Measurements from ENCODE around the gene FTO. TPM values are rescaled to one million over a fixed set of nuclear protein-coding genes. Genes with fewer than 3 reads are reported as not detected.

The FTO gene
- polyA plus RNA-seq, 3 donors = 16.8 to 51.0 (median 37.7) TPM

DNA sequence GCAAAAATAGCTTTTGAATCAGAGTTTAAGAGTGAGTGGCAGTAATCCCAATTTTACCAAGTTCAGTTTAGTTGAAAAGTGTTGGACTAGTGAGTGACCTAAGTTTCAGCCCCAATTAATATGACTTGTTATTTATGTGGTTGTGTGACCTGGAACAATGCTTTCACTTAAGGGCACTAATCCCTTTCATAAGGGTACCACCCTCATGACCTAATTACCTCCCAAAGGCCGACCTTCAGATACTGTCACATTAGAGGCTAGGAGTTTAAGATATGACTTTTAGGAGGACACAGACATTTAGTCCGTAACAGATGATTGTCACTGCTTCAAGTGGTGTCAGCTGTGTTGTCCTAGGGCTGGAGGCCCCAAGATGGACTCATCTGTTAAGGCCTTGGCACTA is 392.7 kb downstream of the FTO start:
- Histone ChIP-seq H3K27ac (ENCODE audit: low read depth in 1 of 2, low read length in 2 of 2) (no peak overlapping the region), H3K4me1 (ENCODE audit: control insufficient read depth in 1 of 2, insufficient read depth in 2 of 2, low read length in 2 of 2) (no peaks in the 10 kb centered on the region), H3K9me3 (replicated peaks in 1 of 2; ENCODE audit: control insufficient read depth in 1 of 2, insufficient read depth in 1 of 2, low read length in 2 of 2) (no peaks in the 10 kb centered on the region), H3K79me2 (ENCODE audit: insufficient read depth, low read length) (no peaks in the 10 kb centered on the region), H2AFZ (ENCODE audit: insufficient read depth, low read depth, low read length, poor library complexity, severe bottlenecking) (no peak overlapping the region), H3K9ac (ENCODE audit: insufficient read depth, low read length, poor library complexity, severe bottlenecking) (no peak overlapping the region), H3K4me3 (replicated peaks in 1 of 3; ENCODE audit: low read depth in 2 of 3, low read length in 3 of 3) (no peak overlapping the region), H3K27me3 (ENCODE audit: control insufficient read depth in 2 of 2, insufficient read depth in 2 of 2, low read length in 2 of 2) (no peaks in the 10 kb centered on the region), H3K4me2 (replicated peaks; ENCODE audit: extremely low read depth, low read length, poor library complexity, severe bottlenecking) (no peak overlapping the region), H3K36me3 (replicated peaks in 1 of 2; ENCODE audit: control insufficient read depth in 1 of 2, insufficient read depth in 2 of 2, low read length in 2 of 2) (no peaks in the 10 kb centered on the region), H4K20me1 (ENCODE audit: insufficient read depth, low read length) (no peaks in the 10 kb centered on the region)
- Mint-ChIP-seq H3K27me3 (ENCODE audit: low read depth in 3 of 3) (peaks cover 0 to 3% (median 0%) of the 10 kb centered on the region in 3 donors), H3K4me3 (no peak overlapping the region), H3K27ac (no peak overlapping the region), H3K9me3 (peaks cover 0 to 18% (median 3%) of the 10 kb centered on the region in 7 donors), H3K36me3 (peaks cover 0 to 6% of the 10 kb centered on the region in 2 donors), H3K4me1 (no peaks in the 10 kb centered on the region)
- no peak for DNase-seq
- intact Hi-C loops (cut with micrococcal nuclease) = no loop called here
- TF ChIP-seq, protein P1, sequence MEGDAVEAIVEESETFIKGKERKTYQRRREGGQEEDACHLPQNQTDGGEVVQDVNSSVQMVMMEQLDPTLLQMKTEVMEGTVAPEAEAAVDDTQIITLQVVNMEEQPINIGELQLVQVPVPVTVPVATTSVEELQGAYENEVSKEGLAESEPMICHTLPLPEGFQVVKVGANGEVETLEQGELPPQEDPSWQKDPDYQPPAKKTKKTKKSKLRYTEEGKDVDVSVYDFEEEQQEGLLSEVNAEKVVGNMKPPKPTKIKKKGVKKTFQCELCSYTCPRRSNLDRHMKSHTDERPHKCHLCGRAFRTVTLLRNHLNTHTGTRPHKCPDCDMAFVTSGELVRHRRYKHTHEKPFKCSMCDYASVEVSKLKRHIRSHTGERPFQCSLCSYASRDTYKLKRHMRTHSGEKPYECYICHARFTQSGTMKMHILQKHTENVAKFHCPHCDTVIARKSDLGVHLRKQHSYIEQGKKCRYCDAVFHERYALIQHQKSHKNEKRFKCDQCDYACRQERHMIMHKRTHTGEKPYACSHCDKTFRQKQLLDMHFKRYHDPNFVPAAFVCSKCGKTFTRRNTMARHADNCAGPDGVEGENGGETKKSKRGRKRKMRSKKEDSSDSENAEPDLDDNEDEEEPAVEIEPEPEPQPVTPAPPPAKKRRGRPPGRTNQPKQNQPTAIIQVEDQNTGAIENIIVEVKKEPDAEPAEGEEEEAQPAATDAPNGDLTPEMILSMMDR (IDR thresholded peaks at IDR 0.05) = no peak
- 83% methylated on average over 1 of the region's 2 CpGs for WGBS (ENCODE audit: insufficient coverage)

DNA sequence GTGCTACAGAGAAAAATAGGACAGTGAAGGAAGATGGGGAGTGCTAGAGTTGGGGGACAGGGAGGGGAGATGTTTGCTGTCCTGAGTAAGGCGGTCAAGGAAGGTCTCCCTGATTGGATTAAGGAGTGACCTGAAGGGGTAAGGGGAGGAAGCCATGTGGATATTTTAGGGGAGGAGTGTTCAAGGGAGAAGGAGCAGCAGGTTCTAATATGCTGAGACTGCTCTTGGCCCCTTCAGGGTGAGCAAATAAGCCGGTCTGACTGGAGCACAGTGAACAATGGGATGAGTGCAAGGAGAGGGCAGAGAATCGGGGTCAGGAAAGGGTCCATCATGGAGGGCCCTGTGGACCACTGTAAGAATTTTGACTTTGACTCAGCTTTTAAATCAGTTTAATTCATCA is 393.8 kb downstream of the FTO start:
- Histone ChIP-seq H3K9me3 (replicated peaks in 1 of 2; ENCODE audit: control insufficient read depth in 1 of 2, insufficient read depth in 1 of 2, low read length in 2 of 2) (no peaks in the 10 kb centered on the region), H3K9ac (ENCODE audit: insufficient read depth, low read length, poor library complexity, severe bottlenecking) (no peak overlapping the region), H3K27ac (ENCODE audit: low read depth in 1 of 2, low read length in 2 of 2) (no peak overlapping the region), H4K20me1 (ENCODE audit: insufficient read depth, low read length) (no peaks in the 10 kb centered on the region), H3K4me3 (replicated peaks in 1 of 3; ENCODE audit: low read depth in 2 of 3, low read length in 3 of 3) (no peak overlapping the region), H3K36me3 (replicated peaks in 1 of 2; ENCODE audit: control insufficient read depth in 1 of 2, insufficient read depth in 2 of 2, low read length in 2 of 2) (no peaks in the 10 kb centered on the region), H3K27me3 (ENCODE audit: control insufficient read depth in 2 of 2, insufficient read depth in 2 of 2, low read length in 2 of 2) (no peaks in the 10 kb centered on the region), H3K79me2 (ENCODE audit: insufficient read depth, low read length) (no peaks in the 10 kb centered on the region), H2AFZ (ENCODE audit: insufficient read depth, low read depth, low read length, poor library complexity, severe bottlenecking) (no peak overlapping the region), H3K4me2 (replicated peaks; ENCODE audit: extremely low read depth, low read length, poor library complexity, severe bottlenecking) (no peak overlapping the region), H3K4me1 (ENCODE audit: control insufficient read depth in 1 of 2, insufficient read depth in 2 of 2, low read length in 2 of 2) (no peaks in the 10 kb centered on the region)
- intact Hi-C loops (cut with micrococcal nuclease) = no loop called here
- Mint-ChIP-seq H3K36me3 (peaks cover 0 to 6% of the 10 kb centered on the region in 2 donors), H3K4me1 (no peaks in the 10 kb centered on the region), H3K27ac (no peak overlapping the region), H3K4me3 (no peak overlapping the region), H3K27me3 (ENCODE audit: low read depth in 3 of 3) (peaks cover 0 to 3% (median 0%) of the 10 kb centered on the region in 3 donors), H3K9me3 (peaks cover 0 to 18% (median 3%) of the 10 kb centered on the region in 7 donors)
- no peak for DNase-seq
- TF ChIP-seq, protein P1 (IDR thresholded peaks at IDR 0.05) = no peak
- 100% methylated on average over 2 of the region's 3 CpGs for WGBS (ENCODE audit: insufficient coverage)

Data from CD14-positive monocyte (primary cell).